OCI-LY3 (cell line): Measurements from ENCODE around the gene CPLX3.

ENCODE experiments used
- CTCF ChIP-seq: fragments of 200-600, 300-600 bp; sonication (generic); IDR thresholded peaks from 2 replicates; pipeline ENCODE4 v1.5.1; 2014; ENCODE audit warnings: antibody characterized with exemption, low read length, low read depth
- EZH2phosphoT487 ChIP-seq: fragments of 200-600 bp; shearing (Covaris generic); IDR thresholded peaks from 2 replicates; pipeline ENCODE4 v1.6.1; 2018; ENCODE audit warnings: antibody characterized with exemption, mixed run types, low read depth

GRCh38 chr15:74828835-74829234 lies 2.4 kb downstream of the CPLX3 start:
- TF ChIP-seq CTCF = no peak
- no peak for TF ChIP-seq EZH2phosphoT487
